K562 (cell line): ENCODE measurements around the gene STXBP6. TPM values are rescaled to one million over a fixed set of nuclear protein-coding genes. Genes with fewer than 3 reads are reported as not detected.

Experiments used
- HDGF ChIP-seq: fragments of 450-650 bp; IDR thresholded peaks from 2 replicates; pipeline ENCODE4 v1.6.1; 2016
- polyA plus RNA-seq, 8 experiments: library from polyadenylated mRNA; depleted of rRNA in 4 of 8; stranded (reverse) in 5 of 8; unstranded in 3 of 8; fragments of >200 nt; fragmentation: Nextera tagmentation in 2 of 8; fragmentation: Illumina TruSeq in 1 of 8; extraction: Ambion mirVana in 2 of 8; extraction: Trizol in 1 of 8; gene quantifications; 2 replicates each; pipeline versions ENCODE4 v1.2.1 to v1.2.3, GENCODE V29; 2011 to 2014; ENCODE audit warnings: inconsistent platforms in 1 of 8, missing spikeins in 1 of 8
- total RNA-seq, 7 experiments: library from RNA; depleted of rRNA in 6 of 7; stranded (reverse); fragments of >200 nt in 6 of 7; fragmentation: Illumina TruSeq in 2 of 7; extraction: Trizol in 2 of 7; gene quantifications; 2 replicates each; pipeline versions ENCODE4 v1.2.1 to v1.2.3, GENCODE V29; 2011 to 2021; ENCODE audit warnings: low replicate concordance in 1 of 7
- TF ChIP-seq, protein P1 (sequence below): fragments of 450-650 bp; IDR thresholded peaks from 2 replicates; pipeline ENCODE4 v1.6.1; 2016; ENCODE audit warnings: low read depth

STXBP6 gene
- total and polyA plus RNA-seq, 9 of the 15 experiments (the other 6 are each of a cell fraction or from before 2014, with no cell fraction given) = 0.27 to 0.89 (median 0.59) TPM

DNA sequence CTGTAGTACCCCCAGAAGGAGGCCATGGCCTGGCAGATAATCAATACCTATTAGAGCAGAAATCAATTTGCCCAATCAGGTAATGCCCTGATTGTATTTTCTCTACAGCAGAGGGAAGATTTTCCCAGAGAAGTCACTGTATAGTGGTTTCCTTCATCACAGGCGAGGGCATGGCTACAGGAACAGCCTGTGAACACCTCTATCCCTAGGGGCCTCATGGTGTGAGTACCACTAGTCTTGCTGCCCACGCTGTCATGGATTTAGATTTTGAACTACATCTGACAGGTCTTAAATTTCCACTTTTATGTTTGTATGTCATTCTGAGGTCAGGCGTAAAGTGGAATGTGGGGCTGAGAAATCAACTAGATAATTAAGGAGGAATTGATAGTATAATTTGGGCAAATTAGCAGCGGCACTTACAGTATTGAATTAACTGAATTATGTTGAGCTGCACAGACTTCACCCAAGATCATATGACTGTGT, 42.4 kb upstream of the STXBP6 start (continued):
- TF ChIP-seq, protein P1, sequence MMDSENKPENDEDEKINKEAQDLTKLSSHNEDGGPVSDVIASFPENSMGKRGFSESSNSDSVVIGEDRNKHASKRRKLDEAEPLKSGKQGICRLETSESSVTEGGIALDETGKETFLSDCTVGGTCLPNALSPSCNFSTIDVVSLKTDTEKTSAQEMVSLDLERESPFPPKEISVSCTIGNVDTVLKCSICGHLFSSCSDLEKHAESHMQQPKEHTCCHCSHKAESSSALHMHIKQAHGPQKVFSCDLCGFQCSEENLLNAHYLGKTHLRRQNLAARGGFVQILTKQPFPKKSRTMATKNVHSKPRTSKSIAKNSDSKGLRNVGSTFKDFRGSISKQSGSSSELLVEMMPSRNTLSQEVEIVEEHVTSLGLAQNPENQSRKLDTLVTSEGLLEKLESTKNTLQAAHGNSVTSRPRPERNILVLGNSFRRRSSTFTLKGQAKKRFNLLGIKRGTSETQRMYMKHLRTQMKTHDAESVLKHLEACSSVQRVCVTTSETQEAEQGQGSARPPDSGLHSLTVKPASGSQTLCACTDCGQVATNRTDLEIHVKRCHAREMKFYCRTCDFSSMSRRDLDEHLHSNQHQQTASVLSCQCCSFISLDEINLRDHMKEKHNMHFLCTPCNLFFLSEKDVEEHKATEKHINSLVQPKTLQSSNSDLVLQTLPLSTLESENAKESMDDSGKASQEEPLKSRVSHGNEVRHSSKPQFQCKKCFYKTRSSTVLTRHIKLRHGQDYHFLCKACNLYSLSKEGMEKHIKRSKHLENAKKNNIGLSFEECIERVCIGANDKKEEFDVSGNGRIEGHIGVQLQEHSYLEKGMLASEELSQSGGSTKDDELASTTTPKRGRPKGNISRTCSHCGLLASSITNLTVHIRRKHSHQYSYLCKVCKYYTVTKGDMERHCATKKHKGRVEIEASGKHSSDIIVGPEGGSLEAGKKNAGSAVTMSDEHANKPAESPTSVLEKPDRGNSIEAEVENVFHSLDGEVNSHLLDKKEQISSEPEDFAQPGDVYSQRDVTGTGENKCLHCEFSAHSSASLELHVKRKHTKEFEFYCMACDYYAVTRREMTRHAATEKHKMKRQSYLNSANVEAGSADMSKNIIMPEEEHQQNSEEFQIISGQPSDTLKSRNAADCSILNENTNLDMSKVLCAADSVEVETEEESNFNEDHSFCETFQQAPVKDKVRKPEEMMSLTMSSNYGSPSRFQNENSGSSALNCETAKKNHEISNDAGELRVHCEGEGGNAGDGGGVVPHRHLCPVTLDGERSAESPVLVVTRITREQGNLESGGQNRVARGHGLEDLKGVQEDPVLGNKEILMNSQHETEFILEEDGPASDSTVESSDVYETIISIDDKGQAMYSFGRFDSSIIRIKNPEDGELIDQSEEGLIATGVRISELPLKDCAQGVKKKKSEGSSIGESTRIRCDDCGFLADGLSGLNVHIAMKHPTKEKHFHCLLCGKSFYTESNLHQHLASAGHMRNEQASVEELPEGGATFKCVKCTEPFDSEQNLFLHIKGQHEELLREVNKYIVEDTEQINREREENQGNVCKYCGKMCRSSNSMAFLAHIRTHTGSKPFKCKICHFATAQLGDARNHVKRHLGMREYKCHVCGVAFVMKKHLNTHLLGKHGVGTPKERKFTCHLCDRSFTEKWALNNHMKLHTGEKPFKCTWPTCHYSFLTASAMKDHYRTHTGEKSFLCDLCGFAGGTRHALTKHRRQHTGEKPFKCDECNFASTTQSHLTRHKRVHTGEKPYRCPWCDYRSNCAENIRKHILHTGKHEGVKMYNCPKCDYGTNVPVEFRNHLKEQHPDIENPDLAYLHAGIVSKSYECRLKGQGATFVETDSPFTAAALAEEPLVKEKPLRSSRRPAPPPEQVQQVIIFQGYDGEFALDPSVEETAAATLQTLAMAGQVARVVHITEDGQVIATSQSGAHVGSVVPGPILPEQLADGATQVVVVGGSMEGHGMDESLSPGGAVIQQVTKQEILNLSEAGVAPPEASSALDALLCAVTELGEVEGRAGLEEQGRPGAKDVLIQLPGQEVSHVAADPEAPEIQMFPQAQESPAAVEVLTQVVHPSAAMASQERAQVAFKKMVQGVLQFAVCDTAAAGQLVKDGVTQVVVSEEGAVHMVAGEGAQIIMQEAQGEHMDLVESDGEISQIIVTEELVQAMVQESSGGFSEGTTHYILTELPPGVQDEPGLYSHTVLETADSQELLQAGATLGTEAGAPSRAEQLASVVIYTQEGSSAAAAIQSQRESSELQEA = no peak
- no peak for TF ChIP-seq HDGF
